Peyer's patch (tissue), 4 donors: Measurements from ENCODE around the gene DNAJC3.

Experiments used
- CTCF ChIP-seq, 6 experiments: fragments of 450-650 bp in 4 of 6; fragments of 200-600 bp in 2 of 6; sonication (generic) in 1 of 6; IDR thresholded peaks; one replicate each; pipeline ENCODE4 v1.5.1; 2017 to 2019; ENCODE audit warnings: antibody characterized with exemption in 6 of 6, mild to moderate bottlenecking in 3 of 6, moderate library complexity in 1 of 6
- POLR2A ChIP-seq, 2 donors: fragments of 450-650 bp; IDR thresholded peaks; one replicate each; pipeline ENCODE4 v1.5.1; 2017; ENCODE audit warnings: antibody characterized with exemption in 2 of 2, mild to moderate bottlenecking in 2 of 2, moderate library complexity in 2 of 2

GRCh38 chr13:95676105-95676761, 706 bp upstream of the DNAJC3 start:
- no peak for TF ChIP-seq POLR2A (IDR thresholded peaks at IDR 0.05)
- TF ChIP-seq CTCF (IDR thresholded peaks at IDR 0.05): no peak
